Ramos (cell line): ENCODE data around the gene PRDX5.

Source experiments
- in situ Hi-C: fragments of 300-500 bp; cut with MboI; formaldehyde crosslinking; loops from one replicate; pipeline ENCODE4 v1.14.3; 2022; ENCODE audit warnings: low sequenced_read_pairs; ENCODE audit not compliant: unreplicated experiment

PRDX5 gene

GRCh38 chr11:64317961-64318765 lies at the start of gene PRDX5:
PRDX5 (plus strand) TSS chr11:64318121; CDS start chr11:64318216, 95 bp downstream.
- in situ Hi-C loops = no loop called here

GRCh38 chr11:64268893-64269539 lies 48.9 kb upstream of the PRDX5 start:
- in situ Hi-C loops = no loop called here

- in situ Hi-C loops = no loop called here
These were observed 48.2 kb upstream of the PRDX5 start for GRCh38 chr11:64269540-64270220.

- in situ Hi-C loops = no loop called here
These were observed 42.7 kb upstream of the PRDX5 start for GRCh38 chr11:64275031-64275800.

- in situ Hi-C loops = no loop called here
These were observed 42.1 kb upstream of the PRDX5 start for GRCh38 chr11:64275841-64276240.

- in situ Hi-C loops = no loop called here
These were observed 41.1 kb upstream of the PRDX5 start for GRCh38 chr11:64276653-64277431.

- in situ Hi-C loops = no loop called here
These were observed 39.2 kb upstream of the PRDX5 start for GRCh38 chr11:64278576-64279190.

GRCh38 chr11:64281957-64282770 lies 35.8 kb upstream of the PRDX5 start:
- in situ Hi-C loops = no loop called here

- in situ Hi-C loops = no loop called here
These were observed 34.8 kb upstream of the PRDX5 start for GRCh38 chr11:64283092-64283491.

- in situ Hi-C loops = no loop called here
These were observed 33.6 kb upstream of the PRDX5 start, which contains the start of gene BAD for GRCh38 chr11:64284048-64284961. BAD (minus strand) TSS chr11:64284665; CDS start chr11:64284368, 297 bp downstream.

GRCh38 chr11:64284962-64285884 lies 32.7 kb upstream of the PRDX5 start, which contains the start of gene GPR137:
GPR137 (plus strand) TSS chr11:64285848; CDS start chr11:64286525, 677 bp downstream.
- in situ Hi-C loops = no loop called here

- in situ Hi-C loops = no loop called here
These were observed 31.8 kb upstream of the PRDX5 start for GRCh38 chr11:64285885-64286800.

- in situ Hi-C loops = no loop called here
These were observed 31.1 kb upstream of the PRDX5 start for GRCh38 chr11:64286801-64287159.

- in situ Hi-C loops = no loop called here
These were observed 30.1 kb upstream of the PRDX5 start for GRCh38 chr11:64287676-64288352.

GRCh38 chr11:64288353-64288750 lies 29.6 kb upstream of the PRDX5 start:
- in situ Hi-C loops = no loop called here
